Tibial artery (tissue), 4 donors: ENCODE results near the gene SMAD7.

Source experiments
- DNase-seq, 2 donors: peaks; one replicate each; pipeline ENCODE4 v3.0.0-alpha.2; 2019
- H3K27ac ChIP-seq, 2 donors: fragments of 200-600 bp; sonication (generic) in 1 of 2; 1 replicate in 1 of 2; 2 replicates in 1 of 2; pipeline ENCODE4 v1.5.1; 2018 to 2019; ENCODE audit warnings: mild to moderate bottlenecking in 1 of 2
- H3K27me3 ChIP-seq, 2 donors: fragments of 200-600 bp; sonication (generic) in 1 of 2; one replicate each; pipeline versions ENCODE4 v1.5.1 to v1.6.0; 2016 to 2019
- H3K36me3 ChIP-seq, 3 donors: fragments of 200-600 bp; sonication (generic) in 2 of 3; one replicate each; pipeline ENCODE4 v1.5.1; 2016 to 2019; ENCODE audit warnings: mild to moderate bottlenecking in 2 of 3
- H3K4me1 ChIP-seq, 4 donors: fragments of 200-600 bp; sonication (generic) in 2 of 4; 1 replicate in 3 of 4; 2 replicates in 1 of 4; pipeline ENCODE4 v1.5.1; 2016 to 2019
- H3K4me3 ChIP-seq, 2 donors: fragments of 200-600 bp; sonication (generic) in 1 of 2; 1 replicate in 1 of 2; 2 replicates in 1 of 2; pipeline ENCODE4 v1.5.1; 2018 to 2019; ENCODE audit warnings: mild to moderate bottlenecking in 2 of 2
- H3K9me3 ChIP-seq, 3 donors: fragments of 200-600 bp; sonication (generic) in 1 of 3; one replicate each; pipeline ENCODE4 v1.5.1; 2016 to 2019
- intact Hi-C: fragments of 100-400 bp; cut with DNase I; formaldehyde crosslinking; loops from one replicate; pipeline ENCODE4 v1.15.0; 2023; ENCODE audit warnings: low total_unique reads
- TF ChIP-seq, protein P1 (sequence below), 2 experiments: fragments of 200-600 bp in 1 of 2; fragments of 450-650 bp in 1 of 2; IDR thresholded peaks; one replicate each; pipeline ENCODE4 v1.5.1; 2017 to 2019; ENCODE audit warnings: antibody characterized with exemption in 2 of 2, mild to moderate bottlenecking in 1 of 2, moderate library complexity in 1 of 2

SMAD7 gene

DNA sequence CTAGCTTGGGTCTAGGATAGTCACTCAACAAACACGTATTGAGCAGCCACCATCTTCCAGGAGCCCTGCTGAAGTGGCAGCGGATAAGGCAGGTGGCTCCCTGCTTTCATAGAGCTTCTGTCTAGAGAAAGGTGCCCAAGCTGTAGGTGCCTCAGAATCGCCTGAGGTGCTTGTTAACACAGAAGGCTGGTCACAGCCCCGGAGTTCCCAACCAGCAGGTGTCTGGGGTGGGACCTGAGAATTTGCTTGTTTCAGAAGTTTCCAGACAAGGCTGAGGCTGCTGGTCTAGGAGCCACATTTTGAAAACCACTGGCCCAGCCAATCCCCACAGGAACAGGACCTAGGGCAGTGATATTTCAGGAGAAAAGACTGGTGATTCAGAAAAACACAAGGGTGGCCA lies 45.3 kb upstream of the SMAD7 start:
- H3K4me1 ChIP-seq = peaks cover 2 to 72% (median 54%) of the 10 kb centered on the region in 4 donors
- H3K27me3 ChIP-seq = no peaks in the 10 kb centered on the region
- intact Hi-C loops = no loop called here
- H3K4me3 ChIP-seq = no peak overlapping the region
- TF ChIP-seq, protein P1, sequence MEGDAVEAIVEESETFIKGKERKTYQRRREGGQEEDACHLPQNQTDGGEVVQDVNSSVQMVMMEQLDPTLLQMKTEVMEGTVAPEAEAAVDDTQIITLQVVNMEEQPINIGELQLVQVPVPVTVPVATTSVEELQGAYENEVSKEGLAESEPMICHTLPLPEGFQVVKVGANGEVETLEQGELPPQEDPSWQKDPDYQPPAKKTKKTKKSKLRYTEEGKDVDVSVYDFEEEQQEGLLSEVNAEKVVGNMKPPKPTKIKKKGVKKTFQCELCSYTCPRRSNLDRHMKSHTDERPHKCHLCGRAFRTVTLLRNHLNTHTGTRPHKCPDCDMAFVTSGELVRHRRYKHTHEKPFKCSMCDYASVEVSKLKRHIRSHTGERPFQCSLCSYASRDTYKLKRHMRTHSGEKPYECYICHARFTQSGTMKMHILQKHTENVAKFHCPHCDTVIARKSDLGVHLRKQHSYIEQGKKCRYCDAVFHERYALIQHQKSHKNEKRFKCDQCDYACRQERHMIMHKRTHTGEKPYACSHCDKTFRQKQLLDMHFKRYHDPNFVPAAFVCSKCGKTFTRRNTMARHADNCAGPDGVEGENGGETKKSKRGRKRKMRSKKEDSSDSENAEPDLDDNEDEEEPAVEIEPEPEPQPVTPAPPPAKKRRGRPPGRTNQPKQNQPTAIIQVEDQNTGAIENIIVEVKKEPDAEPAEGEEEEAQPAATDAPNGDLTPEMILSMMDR (IDR thresholded peaks at IDR 0.05) = no peak
- no peaks in the 10 kb centered on the region for H3K9me3 ChIP-seq
- peak overlapping the region in 1 of 2 donors; percentile 82 for H3K27ac ChIP-seq
- DNase-seq = no peak
- H3K36me3 ChIP-seq = no peaks in the 10 kb centered on the region

DNA sequence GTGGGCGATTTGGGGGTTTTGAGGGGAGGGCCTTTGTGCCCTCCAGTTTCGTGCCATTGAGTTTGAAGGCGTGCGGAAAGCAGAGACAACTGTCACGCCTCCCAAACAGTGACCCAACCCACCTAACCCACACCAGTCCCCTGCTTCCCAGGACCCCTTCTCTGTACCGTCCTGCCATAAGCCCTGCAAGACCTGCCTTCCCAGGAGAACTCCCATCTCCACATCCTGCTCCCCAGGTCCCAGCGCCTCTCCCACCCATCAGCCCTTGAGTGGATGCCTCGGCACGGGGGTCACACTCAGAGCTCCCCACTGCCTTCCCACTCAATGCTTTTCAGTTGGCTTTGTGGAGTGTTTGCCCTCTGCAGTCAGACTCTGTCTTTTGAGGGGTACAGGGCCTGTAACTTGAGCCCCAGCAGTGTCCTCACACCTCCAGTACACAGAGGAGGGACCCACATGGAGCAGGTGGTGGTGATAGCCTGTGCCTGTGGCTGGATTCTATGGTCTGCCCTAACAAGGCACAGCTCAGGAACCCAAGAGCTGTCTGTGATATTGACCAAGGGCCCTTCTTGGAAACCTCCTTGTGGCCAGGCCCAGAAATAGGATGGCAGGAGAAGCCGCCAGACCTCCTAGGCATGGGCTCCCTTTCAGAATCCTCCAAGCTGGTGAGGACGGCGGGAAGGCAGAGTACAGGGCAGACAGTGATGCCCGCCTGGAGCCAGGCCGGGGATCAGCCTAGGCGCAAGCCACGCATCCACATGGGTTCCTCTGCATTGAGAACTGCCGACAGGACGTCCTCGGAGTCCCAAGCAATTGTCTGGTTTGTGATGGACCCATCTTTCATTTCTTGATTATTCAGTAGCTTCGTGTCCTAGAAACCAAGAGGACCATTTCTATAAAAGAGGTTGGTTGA lies 44.4 kb upstream of the SMAD7 start:
- Histone ChIP-seq H3K9me3 (no peaks in the 10 kb centered on the region), H3K4me3 (no peak overlapping the region), H3K4me1 (peaks cover 5 to 81% (median 62%) of the 10 kb centered on the region in 4 donors), H3K27me3 (no peaks in the 10 kb centered on the region), H3K27ac (peak overlapping the region; percentile 74 to 82), H3K36me3 (no peaks in the 10 kb centered on the region)
- TF ChIP-seq, protein P1 (IDR thresholded peaks at IDR 0.05) = no peak
- intact Hi-C loops = no loop called here
- DNase-seq = no peak

DNA sequence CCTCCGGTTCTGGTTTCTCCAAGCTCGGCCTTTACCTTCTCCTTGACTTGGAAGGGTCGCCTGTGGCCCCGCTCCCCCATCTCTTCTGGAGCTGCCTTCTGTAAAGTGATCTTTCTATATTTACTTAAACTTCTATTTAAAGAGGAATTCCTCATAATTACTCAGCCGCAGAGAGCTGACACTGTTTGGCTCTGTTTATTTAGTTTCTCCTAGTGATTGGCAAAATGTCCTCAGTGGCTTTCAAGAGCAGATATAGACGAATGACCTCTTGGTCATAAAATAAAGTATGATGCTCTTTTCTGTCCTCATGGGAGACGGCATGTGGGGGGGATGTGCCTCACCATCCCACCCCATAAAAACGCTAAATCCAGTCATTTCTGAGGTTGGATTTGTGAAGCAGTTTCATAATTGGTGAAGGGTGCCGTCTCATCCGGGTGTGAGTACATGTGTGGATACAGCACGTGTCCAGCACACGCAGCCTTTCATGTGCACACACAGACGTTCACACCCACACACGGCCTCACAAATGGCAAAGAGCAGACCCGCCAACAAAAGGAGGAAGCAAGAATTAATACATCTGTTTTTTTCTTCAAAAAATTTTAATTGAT lies 43.4 kb upstream of the SMAD7 start:
- Histone ChIP-seq H3K36me3 (no peaks in the 10 kb centered on the region), H3K27ac (peak overlapping the region; percentile 74 to 82), H3K4me1 (peaks cover 5 to 91% (median 72%) of the 10 kb centered on the region in 4 donors), H3K27me3 (no peaks in the 10 kb centered on the region), H3K4me3 (no peak overlapping the region), H3K9me3 (no peaks in the 10 kb centered on the region)
- peak in 1 of 2 donors; percentile 58 for DNase-seq
- TF ChIP-seq, protein P1 (IDR thresholded peaks at IDR 0.05) = no peak
- intact Hi-C loops = no loop called here

DNA sequence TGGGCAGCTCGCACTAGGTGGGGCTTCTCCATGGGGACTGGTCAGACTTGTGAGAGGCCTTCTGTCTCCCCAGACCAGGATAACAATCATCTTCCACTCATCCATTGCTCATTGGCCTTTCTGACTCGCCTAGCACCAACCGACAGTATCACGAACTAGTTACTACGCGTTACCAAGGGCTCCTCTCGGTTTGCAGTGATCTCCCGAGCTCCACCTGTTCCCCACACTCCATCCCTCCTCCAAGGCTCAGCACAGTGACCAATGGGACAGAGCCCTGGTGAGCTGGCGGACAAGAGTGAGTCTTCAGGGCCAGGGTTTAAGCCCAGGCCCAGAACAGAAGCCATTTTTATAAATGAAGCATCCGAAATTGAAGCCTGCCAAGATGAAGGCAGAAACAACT lies 42.8 kb upstream of the SMAD7 start:
- intact Hi-C loops = no loop called here
- DNase-seq = no peak
- Histone ChIP-seq H3K9me3 (no peaks in the 10 kb centered on the region), H3K4me3 (no peak overlapping the region), H3K36me3 (no peaks in the 10 kb centered on the region), H3K27ac (peak overlapping the region; percentile 74 to 82), H3K4me1 (peaks cover 5 to 92% (median 74%) of the 10 kb centered on the region in 4 donors), H3K27me3 (no peaks in the 10 kb centered on the region)
- TF ChIP-seq, protein P1 (IDR thresholded peaks at IDR 0.05) = no peak

DNA sequence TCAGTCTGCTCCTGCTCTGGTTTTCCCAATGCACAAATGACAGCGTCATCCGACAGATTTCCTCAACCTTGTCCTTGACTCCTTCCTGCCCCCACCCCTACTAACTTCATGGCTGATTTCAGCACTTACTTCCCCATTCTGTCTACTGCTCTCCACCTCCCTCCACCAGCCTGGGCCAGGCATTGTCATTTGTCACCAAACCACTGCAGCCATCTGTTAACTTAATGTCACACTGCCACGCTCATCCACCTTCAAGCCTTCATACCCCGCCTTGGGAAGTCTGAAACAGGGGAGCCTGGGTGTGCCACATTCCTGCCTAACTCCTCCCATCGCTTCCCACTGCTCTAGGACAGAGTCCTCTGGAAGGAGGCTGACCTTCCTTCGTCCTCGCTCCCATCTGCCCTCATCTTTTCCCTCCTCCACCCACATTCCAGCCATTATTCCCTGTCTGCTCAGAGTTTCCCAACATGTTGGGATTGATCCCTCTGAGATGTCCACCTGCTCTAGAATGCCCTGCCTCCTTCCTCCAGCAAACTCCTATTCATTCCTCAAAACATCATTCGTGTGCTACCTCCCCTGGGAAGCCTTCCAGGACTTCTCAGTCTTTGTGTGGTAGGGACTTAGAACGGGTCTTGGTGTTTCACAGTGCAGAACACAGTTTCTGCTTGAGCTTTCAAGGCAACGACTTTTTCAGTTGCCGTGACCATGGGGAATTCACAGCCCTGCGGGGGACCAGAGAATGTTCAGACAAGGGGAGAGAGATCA lies 42.2 kb upstream of the SMAD7 start:
- intact Hi-C loops = no loop called here
- H3K27me3 ChIP-seq = no peaks in the 10 kb centered on the region
- no peaks in the 10 kb centered on the region for H3K9me3 ChIP-seq
- H3K36me3 ChIP-seq = no peaks in the 10 kb centered on the region
- DNase-seq = peak in 1 of 2 donors; percentile 50
- H3K4me1 ChIP-seq = peaks cover 5 to 92% (median 71%) of the 10 kb centered on the region in 4 donors
- TF ChIP-seq, protein P1 (IDR thresholded peaks at IDR 0.05) = no peak
- H3K27ac ChIP-seq = peak overlapping the region; percentile 74 to 82
- no peak overlapping the region for H3K4me3 ChIP-seq
